K562 (cell line): ENCODE data around the gene ARHGAP18. TPM values are rescaled to one million over a fixed set of nuclear protein-coding genes. Genes with fewer than 3 reads are reported as not detected.
A peak's percentile ranks its signal among the peaks of the same experiment; 100 is the strongest.

Experiments
- ATAC-seq: fragments of 200-7000 bp; cut with Tn5 transposase; 3 replicates; pipeline ENCODE4 v1.9.1; 2020; ENCODE audit warnings: moderate library complexity
- BruUV-seq: library from RNA; stranded (reverse); fragments of 400-500 nt; replicated peaks from 2 replicates; lab custom pipeline; 2021; lab: Mats Ljungman, UMichigan
- CTCF ChIA-PET: fragments of 300-600 bp; formaldehyde crosslinking; extraction: SDS; loops from one replicate; lab custom pipeline; 2021; ENCODE audit warnings: low intra/inter-chr PET ratio; lab: Yijun Ruan, JAX
- POLR2A ChIA-PET: fragments of 300-600, 350-650 bp; sonication (Branson Sonifier 250); formaldehyde crosslinking; extraction: SDS; loops from one replicate; lab custom pipeline; 2021; ENCODE audit warnings: antibody characterized with exemption, inconsistent platforms; lab: Yijun Ruan, JAX
- DNase-seq, 4 experiments: peaks; one replicate each; pipeline versions ENCODE4 v3.0.0 to v3.0.0-alpha.2; 2011 to 2018; ENCODE audit warnings: low spot score in 3 of 4, mixed read lengths in 3 of 4; ENCODE audit errors: extremely low read depth in 1 of 4
- FAIRE-seq: peaks from 2 replicates; lab custom pipeline; 2011; peaks lifted over from hg19 to GRCh38; lab: Jason Lieb, UNC
- H2AFZ ChIP-seq: 2 replicates; pipeline ENCODE4 v1.6.0; 2011; ENCODE audit warnings: low read depth, low read length, control low read depth, inconsistent platforms
- H3K27ac ChIP-seq: fragments of 200-600 bp; 3 replicates; pipeline ENCODE4 v1.8.0; 2011; ENCODE audit warnings: low read depth, mild to moderate bottlenecking, control low read depth, inconsistent platforms, low read length, moderate library complexity, mixed read lengths; ENCODE audit errors: extremely low read depth
- H3K27me3 ChIP-seq, 2 experiments: fragments of 300-600 bp in 1 of 2; 2 replicates in 1 of 2; 3 replicates in 1 of 2; pipeline versions ENCODE4 v1.6.0 to v1.8.0; 2011; ENCODE audit warnings: inconsistent platforms in 2 of 2, low read length in 2 of 2, mild to moderate bottlenecking in 1 of 2, mixed read lengths in 1 of 2, moderate library complexity in 1 of 2; ENCODE audit not compliant: control insufficient read depth in 2 of 2, insufficient read depth in 2 of 2
- H3K36me3 ChIP-seq: fragments of 300-600 bp; 3 replicates; pipeline ENCODE4 v1.8.0; 2011; ENCODE audit warnings: mild to moderate bottlenecking, low read length, inconsistent platforms; ENCODE audit not compliant: control insufficient read depth, insufficient read depth
- H3K4me1 ChIP-seq, 2 experiments: fragments of 200-600 bp in 1 of 2; replicated peaks in 1 of 2; 2 replicates in 1 of 2; 3 replicates in 1 of 2; pipeline versions ENCODE4 v1.5.1 to v1.8.0; 2011; ENCODE audit warnings: inconsistent platforms in 2 of 2, low read length in 2 of 2, mild to moderate bottlenecking in 1 of 2, mixed read lengths in 1 of 2, moderate library complexity in 1 of 2; ENCODE audit not compliant: control insufficient read depth in 2 of 2, insufficient read depth in 2 of 2
- H3K4me2 ChIP-seq: 2 replicates; pipeline ENCODE4 v1.6.1; 2011; ENCODE audit warnings: low read length, control low read depth, inconsistent platforms, mixed read lengths; ENCODE audit not compliant: insufficient read depth
- H3K4me3 ChIP-seq: fragments of 200-600 bp; sonication (generic), shearing (Covaris generic); 2 replicates; pipeline ENCODE4 v1.5.1; 2016; ENCODE audit warnings: control low read depth, inconsistent platforms
- H3K79me2 ChIP-seq: fragments of 200-600 bp; 3 replicates; pipeline ENCODE4 v1.8.0; 2011; ENCODE audit warnings: low read length, inconsistent platforms; ENCODE audit not compliant: control insufficient read depth, insufficient read depth
- H3K9ac ChIP-seq, 2 experiments: 2 replicates each; pipeline versions ENCODE4 v1.6.0 to v1.6.1; 2011; ENCODE audit warnings: low read depth in 2 of 2, low read length in 2 of 2, control low read depth in 1 of 2, inconsistent platforms in 1 of 2, mild to moderate bottlenecking in 1 of 2, mixed read lengths in 1 of 2; ENCODE audit not compliant: insufficient read depth in 1 of 2
- H3K9me1 ChIP-seq: one replicate; pipeline ENCODE4 v1.6.0; 2011; ENCODE audit warnings: inconsistent platforms, mild to moderate bottlenecking, low read length, moderate library complexity; ENCODE audit not compliant: control insufficient read depth, insufficient read depth
- H3K9me3 ChIP-seq: replicated peaks from 2 replicates; pipeline ENCODE4 v1.5.1; 2011; ENCODE audit warnings: low read depth, low read length, inconsistent platforms; ENCODE audit not compliant: control insufficient read depth, insufficient read depth
- H4K20me1 ChIP-seq: replicated peaks from 2 replicates; pipeline ENCODE4 v1.6.1; 2011; ENCODE audit warnings: low read length, inconsistent platforms, mixed read lengths; ENCODE audit not compliant: control insufficient read depth, insufficient read depth
- CREM ChIP-seq: IDR thresholded peaks from 2 replicates; pipeline ENCODE4 v1.6.1; 2014; ENCODE audit warnings: antibody characterized with exemption, low read depth
- HDAC2 ChIP-seq: fragments of 450-650 bp; IDR thresholded peaks from 2 replicates; pipeline ENCODE4 v1.6.1; 2016; ENCODE audit warnings: mild to moderate bottlenecking
- HEY1 ChIP-seq: fragments of 250-450 bp; sonication (Bioruptor Pico); IDR thresholded peaks from 2 replicates; pipeline ENCODE4 v1.5.0; 2020; ENCODE audit warnings: mild to moderate bottlenecking, moderate library complexity, borderline replicate concordance
- KLF16 ChIP-seq: IDR thresholded peaks from 2 replicates; pipeline ENCODE4 v1.6.1; 2016; ENCODE audit warnings: antibody characterized with exemption
- POLR2G ChIP-seq: fragments of 200-400 bp; formaldehyde crosslinking; IDR thresholded peaks from 2 replicates; pipeline ENCODE4 v1.6.1; 2017; ENCODE audit warnings: low read depth, mild to moderate bottlenecking, antibody characterized with exemption, low read length, moderate library complexity
- SMAD2 ChIP-seq: fragments of 150-350 bp; IDR thresholded peaks from 2 replicates; pipeline ENCODE4 v1.6.1; 2014; ENCODE audit warnings: low read depth, mild to moderate bottlenecking, low read length
- SMARCC2 ChIP-seq: fragments of 450-650 bp; IDR thresholded peaks from 2 replicates; pipeline ENCODE4 v1.6.1; 2017; ENCODE audit warnings: antibody characterized with exemption, moderate library complexity, mild to moderate bottlenecking, low read depth
- SOX6 ChIP-seq: fragments of 450-650 bp; IDR thresholded peaks from 2 replicates; pipeline ENCODE4 v1.6.1; 2014; ENCODE audit warnings: mild to moderate bottlenecking
- SREBF2 ChIP-seq: sonication (generic); formaldehyde crosslinking; IDR thresholded peaks from 2 replicates; pipeline ENCODE4 v1.4.0; 2020; ENCODE audit warnings: mild to moderate bottlenecking, missing genetic modification reagents
- YY1 ChIP-seq, 3 experiments: IDR thresholded peaks; 2 replicates each; pipeline ENCODE4 v1.6.1; 2011; ENCODE audit warnings: low read length in 2 of 3, mild to moderate bottlenecking in 2 of 3, moderate library complexity in 2 of 3, borderline replicate concordance in 1 of 3, control low read depth in 1 of 3, low read depth in 1 of 3; ENCODE audit not compliant: insufficient read depth in 3 of 3, insufficient replicate concordance in 2 of 3, control insufficient read depth in 1 of 3, insufficient read length in 1 of 3; ENCODE audit errors: extremely low read depth in 1 of 3
- ZNF184 ChIP-seq: sonication (generic); formaldehyde crosslinking; IDR thresholded peaks from 2 replicates; pipeline ENCODE4 v1.5.0; 2020; ENCODE audit warnings: missing genetic modification reagents
- ZNF212 ChIP-seq: fragments of 450-650 bp; formaldehyde crosslinking; IDR thresholded peaks from 2 replicates; pipeline ENCODE4 v1.4.0; 2020; ENCODE audit warnings: mild to moderate bottlenecking
- ZNF384 ChIP-seq: IDR thresholded peaks from 2 replicates; pipeline ENCODE4 v1.6.1; 2012; ENCODE audit warnings: low read depth, low read length, improper control_type of control experiment
- ZNF584 ChIP-seq: fragments of 200-800 bp; sonication (Bioruptor generic); IDR thresholded peaks from 2 replicates; pipeline ENCODE4 v1.6.1; 2016; ENCODE audit warnings: low read depth, mild to moderate bottlenecking, missing genetic modification characterization, missing compliant biosample characterization
- WGBS: fragments of 100-300 bp; shearing (Covaris generic); methylation state at CpG from one replicate; pipeline ENCODE4 v1.1.6; 2016; ENCODE audit warnings: low coverage, mixed read lengths; ENCODE audit not compliant: insufficient coverage; ENCODE audit errors: missing lambda C conversion rate; 5-methylcytosine and 5-hydroxymethylcytosine counted together
- in situ Hi-C: fragments of 300-500 bp; cut with MboI; formaldehyde crosslinking; loops from 4 replicates; pipeline ENCODE4 v1.15.0; 2018; ENCODE audit warnings: inconsistent platforms, mixed read lengths
- intact Hi-C: fragments of 100-400 bp; cut with micrococcal nuclease; formaldehyde crosslinking; loops from 2 replicates; pipeline ENCODE4 v1.14.2; 2022
- polyA plus RNA-seq, 8 experiments: library from polyadenylated mRNA; depleted of rRNA in 4 of 8; stranded (reverse) in 5 of 8; unstranded in 3 of 8; fragments of >200 nt; fragmentation: Nextera tagmentation in 2 of 8; fragmentation: Illumina TruSeq in 1 of 8; extraction: Ambion mirVana in 2 of 8; extraction: Trizol in 1 of 8; gene quantifications; 2 replicates each; pipeline versions ENCODE4 v1.2.1 to v1.2.3, GENCODE V29; 2011 to 2014; ENCODE audit warnings: inconsistent platforms in 1 of 8, missing spikeins in 1 of 8
- total RNA-seq, 7 experiments: library from RNA; depleted of rRNA in 6 of 7; stranded (reverse); fragments of >200 nt in 6 of 7; fragmentation: Illumina TruSeq in 2 of 7; extraction: Trizol in 2 of 7; gene quantifications; 2 replicates each; pipeline versions ENCODE4 v1.2.1 to v1.2.3, GENCODE V29; 2011 to 2021; ENCODE audit warnings: low replicate concordance in 1 of 7
- TF ChIP-seq, protein P1 (sequence below): fragments of 450-650 bp; formaldehyde crosslinking; IDR thresholded peaks from 2 replicates; pipeline ENCODE4 v1.4.0; 2022; ENCODE audit warnings: mild to moderate bottlenecking, moderate library complexity
- TF ChIP-seq, protein P2 (sequence below), 2 experiments: fragments of 450-650 bp in 1 of 2; sonication (generic) in 1 of 2; formaldehyde crosslinking in 1 of 2; IDR thresholded peaks in 1 of 2; conservative IDR thresholded peaks in 1 of 2; 2 replicates each; pipeline versions ENCODE4 v1.6.1 to v1.8.1; 2016 to 2023; ENCODE audit warnings: mild to moderate bottlenecking in 2 of 2, moderate library complexity in 2 of 2, inconsistent platforms in 1 of 2, missing genetic modification reagents in 1 of 2
- TF ChIP-seq, protein P3 (sequence below): fragments of 150-350 bp; conservative IDR thresholded peaks from 2 replicates; pipeline ENCODE4 v1.6.1; 2014; ENCODE audit warnings: low read length

The ARHGAP18 gene
- total and polyA plus RNA-seq, 9 of the 15 experiments (the other 6 are each of a cell fraction or from before 2014, with no cell fraction given), result 13.3 to 29.7 (median 21.1) TPM

DNA sequence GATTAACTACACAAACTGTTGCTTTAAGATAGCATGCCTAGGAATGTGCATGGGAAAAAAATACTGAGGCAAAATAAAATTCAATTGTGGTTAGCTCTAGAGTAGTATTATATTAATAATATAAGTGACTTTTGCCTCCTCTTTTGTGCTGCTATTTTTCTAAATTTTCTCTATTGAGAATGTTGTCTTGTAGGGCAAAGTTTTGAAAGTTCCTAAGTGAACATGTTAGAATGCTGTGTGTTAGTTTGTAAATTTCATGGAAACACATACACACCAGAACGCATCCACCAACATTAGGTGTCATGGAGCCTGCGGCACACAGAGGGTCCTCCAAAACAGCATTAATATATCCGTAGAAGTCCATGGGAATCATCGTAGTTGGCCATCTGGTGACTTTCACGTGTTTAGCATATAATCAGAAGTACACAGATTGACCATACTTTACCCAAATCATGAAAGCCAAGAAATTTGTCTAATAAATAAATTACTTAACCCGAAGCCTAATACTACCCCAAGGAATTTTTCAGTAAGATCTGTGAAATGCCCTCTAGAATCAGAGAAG lies 25.6 kb downstream of the ARHGAP18 start:
- peak overlapping the region; percentile 64 for H2AFZ ChIP-seq
- H3K79me2 ChIP-seq, result peaks cover 88% of the 10 kb centered on the region
- H3K4me1 ChIP-seq, result peaks cover 16 to 68% of the 10 kb centered on the region in 2 experiments
- no peaks in the 10 kb centered on the region for H3K27me3 ChIP-seq
- no TSS peak for BruUV-seq
- DNase-seq (peak in 1 of 4 experiments; percentile 19), ATAC-seq (peak; percentile 18), FAIRE-seq (no peak)
- no peaks in the 10 kb centered on the region for H3K9me3 ChIP-seq
- CTCF ChIA-PET, result no interaction called here
- WGBS, result 5% methylated on average over 6 of the region's 6 CpGs
- peak overlapping the region; percentile 90 for H3K27ac ChIP-seq
- intact Hi-C loops, result loop anchor here (2.0 kb wide), 1 partner anchor 26 kb away; the partner anchor contains the start of gene ARHGAP18
- no peaks in the 10 kb centered on the region for H3K9me1 ChIP-seq
- H4K20me1 ChIP-seq, result no peaks in the 10 kb centered on the region
- in situ Hi-C loops, result no loop called here
- peak overlapping the region; percentile 17 to 64; a peak in 2 of 4 replicates for H3K9ac ChIP-seq
- H3K4me2 ChIP-seq, result peak overlapping the region; percentile 69
- POLR2A ChIA-PET, result interaction anchor here (0.8 to 2.5 kb wide), 9 partner anchors 11 to 337 kb away, joined by 3 to 8 read pairs (median 3); partner anchors contain the start of gene ARHGAP18
- no peak overlapping the region for H3K4me3 ChIP-seq
- peaks cover 7% of the 10 kb centered on the region; the same call in 1 of the 3 replicates for H3K36me3 ChIP-seq
- TF ChIP-seq HEY1 (CRISPR knock-in tag), result no peak
- TF ChIP-seq SREBF2, result no peak
- no peak for TF ChIP-seq ZNF384
- no peak for TF ChIP-seq SMAD2
- TF ChIP-seq, protein P1, sequence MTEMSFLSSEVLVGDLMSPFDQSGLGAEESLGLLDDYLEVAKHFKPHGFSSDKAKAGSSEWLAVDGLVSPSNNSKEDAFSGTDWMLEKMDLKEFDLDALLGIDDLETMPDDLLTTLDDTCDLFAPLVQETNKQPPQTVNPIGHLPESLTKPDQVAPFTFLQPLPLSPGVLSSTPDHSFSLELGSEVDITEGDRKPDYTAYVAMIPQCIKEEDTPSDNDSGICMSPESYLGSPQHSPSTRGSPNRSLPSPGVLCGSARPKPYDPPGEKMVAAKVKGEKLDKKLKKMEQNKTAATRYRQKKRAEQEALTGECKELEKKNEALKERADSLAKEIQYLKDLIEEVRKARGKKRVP (CRISPR knock-in tag), result no peak
- peak; percentile 22; the same call in 1 of the 2 replicates for TF ChIP-seq SMARCC2
- 0 out of 2 replicates have a peak, but pooled peaks have one; percentile 1 for TF ChIP-seq KLF16
- no peak for TF ChIP-seq CREM
- TF ChIP-seq YY1 (IDR thresholded peaks at IDR 0.05; ENCODE audit: borderline replicate concordance in 1 of 3, control insufficient read depth in 1 of 3, extremely low read depth in 1 of 3, insufficient read depth in 3 of 3, insufficient read length in 1 of 3, insufficient replicate concordance in 2 of 3, low read depth in 1 of 3, low read length in 2 of 3), result no peak
- no peak for TF ChIP-seq POLR2G
- 0 out of 2 replicates have a peak, but pooled peaks have one; percentile 6 for TF ChIP-seq SOX6
- peak; percentile 59; the same call in 1 of the 2 replicates for TF ChIP-seq ZNF584
- TF ChIP-seq, protein P2, sequence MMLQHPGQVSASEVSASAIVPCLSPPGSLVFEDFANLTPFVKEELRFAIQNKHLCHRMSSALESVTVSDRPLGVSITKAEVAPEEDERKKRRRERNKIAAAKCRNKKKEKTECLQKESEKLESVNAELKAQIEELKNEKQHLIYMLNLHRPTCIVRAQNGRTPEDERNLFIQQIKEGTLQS (IDR thresholded peaks at IDR 0.05), result 0 out of 2 replicates have a peak, but pooled peaks have one; percentile 1
- TF ChIP-seq, protein P2 (CRISPR knock-in tag; conservative IDR thresholded peaks at IDR 0.05), result no peak
- TF ChIP-seq HDAC2, result 0 out of 2 replicates have a peak, but pooled peaks have one; percentile 12
- no peak for TF ChIP-seq ZNF184 (CRISPR knock-in tag)
- TF ChIP-seq, protein P3, sequence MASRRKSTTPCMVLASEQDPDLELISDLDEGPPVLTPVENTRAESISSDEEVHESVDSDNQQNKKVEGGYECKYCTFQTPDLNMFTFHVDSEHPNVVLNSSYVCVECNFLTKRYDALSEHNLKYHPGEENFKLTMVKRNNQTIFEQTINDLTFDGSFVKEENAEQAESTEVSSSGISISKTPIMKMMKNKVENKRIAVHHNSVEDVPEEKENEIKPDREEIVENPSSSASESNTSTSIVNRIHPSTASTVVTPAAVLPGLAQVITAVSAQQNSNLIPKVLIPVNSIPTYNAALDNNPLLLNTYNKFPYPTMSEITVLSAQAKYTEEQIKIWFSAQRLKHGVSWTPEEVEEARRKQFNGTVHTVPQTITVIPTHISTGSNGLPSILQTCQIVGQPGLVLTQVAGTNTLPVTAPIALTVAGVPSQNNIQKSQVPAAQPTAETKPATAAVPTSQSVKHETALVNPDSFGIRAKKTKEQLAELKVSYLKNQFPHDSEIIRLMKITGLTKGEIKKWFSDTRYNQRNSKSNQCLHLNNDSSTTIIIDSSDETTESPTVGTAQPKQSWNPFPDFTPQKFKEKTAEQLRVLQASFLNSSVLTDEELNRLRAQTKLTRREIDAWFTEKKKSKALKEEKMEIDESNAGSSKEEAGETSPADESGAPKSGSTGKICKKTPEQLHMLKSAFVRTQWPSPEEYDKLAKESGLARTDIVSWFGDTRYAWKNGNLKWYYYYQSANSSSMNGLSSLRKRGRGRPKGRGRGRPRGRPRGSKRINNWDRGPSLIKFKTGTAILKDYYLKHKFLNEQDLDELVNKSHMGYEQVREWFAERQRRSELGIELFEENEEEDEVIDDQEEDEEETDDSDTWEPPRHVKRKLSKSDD, result no peak
- TF ChIP-seq ZNF212 (CRISPR knock-in tag), result no peak
